Measurements from ENCODE around the gene ABCA13.
A peak's percentile ranks its signal among the peaks of the same experiment; 100 is the strongest.

The ABCA13 gene

DNA sequence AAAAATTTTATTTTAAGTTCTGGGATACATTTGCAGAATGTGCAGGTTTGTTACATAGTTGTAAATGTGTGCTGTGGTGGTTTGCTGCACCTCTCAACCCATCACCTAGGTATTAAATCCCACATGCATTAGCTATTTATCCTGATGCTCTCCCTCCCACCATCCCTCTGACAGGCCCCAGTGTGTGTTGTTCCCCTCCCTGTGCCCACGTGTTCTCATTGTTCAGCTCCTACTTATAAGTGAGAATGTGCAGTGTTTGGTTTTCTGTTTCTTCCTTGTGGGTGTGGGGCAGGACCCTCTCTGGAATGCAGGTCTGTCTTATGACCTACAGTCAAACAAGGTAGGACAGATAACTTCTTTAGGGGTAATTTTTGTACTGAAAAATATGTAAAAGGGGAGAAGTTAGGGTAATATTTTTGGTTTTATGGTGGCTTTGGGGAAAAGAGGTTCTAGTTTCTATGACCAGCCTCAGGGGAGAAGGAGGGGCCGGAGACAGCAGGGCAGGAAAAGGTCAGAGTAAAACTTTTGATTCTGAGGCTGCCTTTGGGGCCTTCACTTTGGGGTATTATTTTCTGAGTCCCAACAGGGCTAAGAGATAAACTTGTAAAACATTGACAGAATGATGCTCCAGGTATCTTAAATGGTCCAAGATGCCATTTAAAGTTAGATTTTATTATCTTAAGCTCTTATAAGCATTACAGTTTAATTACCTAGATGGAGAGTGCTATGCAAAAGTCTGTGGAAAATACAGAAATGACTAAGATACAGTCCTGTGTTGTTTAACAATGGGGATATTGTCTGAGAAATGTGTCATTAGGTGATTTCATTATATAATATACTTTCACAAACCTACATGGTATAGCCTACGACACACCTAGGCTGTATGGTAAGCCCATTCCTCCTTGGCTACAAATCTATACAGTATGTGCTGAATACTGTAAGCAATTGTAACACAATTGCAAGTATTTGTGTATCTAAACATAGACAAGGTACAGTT is 354.8 kb downstream of the ABCA13 start:
- no peak for DNase-seq

DNA sequence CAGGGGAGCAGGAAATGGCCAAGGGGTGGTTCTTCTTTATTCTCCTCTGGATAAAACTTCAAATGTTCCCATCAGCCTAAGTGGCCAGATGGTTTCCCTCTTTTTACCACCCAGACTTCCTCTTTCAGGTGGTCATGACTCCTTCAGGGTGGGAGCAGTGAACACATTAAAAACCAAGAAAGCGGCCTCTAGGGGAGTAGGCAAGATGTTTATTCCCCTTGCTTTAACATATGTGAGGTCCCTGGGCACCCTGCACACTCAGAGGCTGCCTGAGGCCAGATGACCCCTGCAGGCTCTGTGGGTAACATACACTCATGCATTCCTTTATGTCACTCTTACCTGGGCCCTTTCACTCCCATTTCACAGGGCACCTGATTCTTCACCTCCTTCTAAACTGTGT is 357.4 kb downstream of the ABCA13 start:
- DNase-seq, result no peak

DNA sequence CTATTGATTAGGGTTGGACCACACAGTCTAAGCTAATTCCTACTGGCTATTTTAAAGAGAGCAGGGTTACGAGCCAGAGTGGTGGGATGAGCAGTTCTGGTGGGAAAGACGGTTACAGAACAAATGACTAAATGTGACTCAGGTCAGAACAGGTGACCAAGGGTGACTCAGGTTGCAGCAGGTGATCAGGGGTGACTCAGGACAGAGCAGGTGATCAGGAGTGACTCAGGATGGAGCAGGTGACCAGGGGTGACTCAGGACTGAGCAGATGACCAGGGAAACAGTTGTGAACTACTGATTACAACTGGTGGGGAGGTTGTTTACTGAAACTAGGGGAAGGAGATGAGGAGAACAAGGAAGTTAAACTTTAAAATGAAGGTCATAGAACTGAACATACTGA is 366.3 kb downstream of the ABCA13 start:
- DNase-seq, result no peak

DNA sequence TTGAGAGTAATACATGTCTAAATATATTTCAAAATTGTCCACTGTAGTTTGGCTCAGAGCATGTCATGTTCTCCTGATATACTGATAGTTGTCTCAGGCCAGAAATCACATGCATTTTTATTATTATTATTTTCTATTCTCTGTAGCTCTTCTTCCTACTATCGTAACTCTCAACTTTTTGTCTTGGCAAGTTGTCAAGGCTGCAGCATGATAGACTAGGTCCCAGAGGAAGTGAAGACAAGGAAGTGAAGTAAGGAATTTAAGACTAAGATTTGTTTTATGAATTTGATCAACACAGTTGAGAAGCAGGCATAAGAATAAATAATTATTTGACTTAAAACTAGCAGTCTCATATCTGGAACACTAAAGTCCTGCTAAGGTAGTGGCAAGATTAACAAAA is 369.5 kb downstream of the ABCA13 start:
- no peak for DNase-seq

DNA sequence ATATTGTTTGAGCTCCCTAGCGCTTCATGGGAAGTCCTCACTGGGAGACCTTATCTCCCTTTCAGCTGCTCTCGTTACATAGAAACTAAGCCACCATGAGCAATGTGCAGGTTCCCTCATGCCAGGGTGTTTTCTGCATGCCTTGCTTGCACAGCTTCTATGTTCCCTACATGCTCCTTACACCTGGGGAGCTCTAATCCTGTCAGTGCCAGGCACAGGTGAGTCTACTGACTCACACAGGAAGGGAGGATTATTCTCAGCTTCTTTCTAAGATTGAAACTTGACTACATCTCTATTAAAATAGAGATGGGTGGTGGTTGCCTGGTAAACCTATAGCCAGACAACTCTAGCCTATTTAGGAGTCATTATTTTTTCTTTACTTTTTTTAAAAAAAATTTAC is 377.4 kb downstream of the ABCA13 start:
- DNase-seq, result no peak

DNA sequence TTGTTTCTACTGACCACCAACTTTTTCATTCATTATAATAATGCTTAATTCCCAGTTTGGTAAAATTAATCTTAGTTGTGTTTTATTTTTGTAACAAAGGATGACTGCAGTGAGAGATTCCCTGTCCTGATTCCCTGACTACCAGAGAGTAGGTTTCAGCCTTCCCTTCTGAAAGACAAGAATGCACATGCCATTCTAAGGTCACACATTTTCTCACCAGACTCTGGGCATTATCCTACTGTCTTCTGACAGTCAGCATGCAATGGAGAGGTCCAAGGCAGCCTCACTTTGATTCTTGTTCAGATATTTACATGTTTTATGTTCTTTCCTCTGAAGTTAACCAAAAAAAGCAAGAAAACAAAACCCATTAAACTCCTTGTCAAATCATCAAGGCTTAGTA is 380.4 kb downstream of the ABCA13 start:
- no peak for DNase-seq

DNA sequence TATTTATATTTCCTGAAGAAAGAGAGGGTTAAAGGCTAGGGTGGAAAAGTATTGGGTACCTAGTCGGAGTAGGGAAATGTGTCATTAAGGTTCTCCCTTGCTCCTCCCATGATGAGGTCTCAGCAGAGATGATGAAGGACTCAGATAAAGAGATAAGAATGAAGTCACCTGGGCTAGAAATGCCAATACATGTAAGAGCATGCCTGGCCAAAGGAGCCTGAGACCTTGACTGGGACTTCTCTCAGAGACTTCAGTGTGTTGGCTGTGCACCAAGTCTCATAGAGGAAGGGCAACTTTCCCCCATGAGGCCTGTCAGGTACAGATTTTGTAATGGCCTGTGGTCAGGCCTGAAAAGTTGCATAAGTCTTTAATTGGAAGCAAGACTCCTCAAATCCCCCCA is 392.1 kb downstream of the ABCA13 start:
- DNase-seq, result no peak

DNA sequence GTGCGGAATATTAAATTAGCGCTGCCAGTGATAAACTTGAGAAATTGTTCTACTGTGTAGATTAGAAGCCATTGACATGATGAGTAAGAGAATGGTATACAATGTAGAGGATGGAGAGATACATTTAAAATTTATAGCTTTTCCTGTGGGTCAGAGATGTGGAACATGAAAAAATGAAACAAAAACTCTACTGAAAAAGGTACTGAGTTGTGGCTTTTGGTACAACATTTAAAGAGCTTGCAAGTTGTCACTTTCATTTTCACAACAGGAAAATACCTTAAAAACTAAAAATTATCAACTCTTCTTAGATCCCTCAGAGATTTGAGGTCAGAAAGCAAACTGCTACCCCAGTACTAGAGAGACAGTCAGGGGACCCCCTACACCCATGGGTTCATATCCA is 404.3 kb downstream of the ABCA13 start:
- no peak for DNase-seq

DNA sequence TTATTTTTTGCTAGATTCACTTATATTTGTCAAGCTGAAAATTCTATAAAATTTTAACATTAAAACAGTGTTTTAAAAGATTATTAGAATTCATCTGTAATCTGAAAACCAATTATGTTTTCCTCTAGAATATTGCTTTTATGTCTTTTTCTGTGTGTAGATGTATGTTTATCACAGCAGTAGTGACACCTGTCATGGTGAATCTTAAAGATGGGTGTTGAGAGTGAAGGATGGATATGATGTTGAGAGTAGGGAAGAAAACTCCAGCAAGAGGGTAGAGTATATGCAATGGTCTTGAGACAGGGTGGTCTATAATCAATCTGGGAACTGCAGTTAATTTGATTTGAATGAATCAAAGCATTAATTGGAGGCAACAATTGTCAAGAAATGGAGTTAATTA is 416.2 kb downstream of the ABCA13 start:
- DNase-seq, result no peak

DNA sequence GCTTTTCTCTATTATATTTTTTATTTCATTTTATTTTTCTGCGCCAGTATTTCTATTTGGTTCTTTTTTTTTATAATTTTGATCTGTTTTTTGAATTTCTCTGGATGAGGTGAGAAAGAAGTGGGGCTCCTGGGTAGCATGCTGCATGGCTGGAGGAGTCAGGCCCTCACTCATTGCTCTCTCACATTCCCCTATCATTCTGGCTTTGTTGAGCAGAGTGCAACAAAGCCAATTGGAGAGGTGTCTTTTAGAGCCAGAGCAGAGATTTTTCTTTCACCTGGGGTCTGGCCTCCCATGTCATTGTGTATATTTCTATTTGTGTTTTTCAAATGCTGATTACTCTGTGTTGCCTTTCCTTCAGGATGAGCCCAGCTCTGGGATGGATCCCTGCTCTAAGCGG is 423.1 kb downstream of the ABCA13 start:
- DNase-seq, result no peak

DNA sequence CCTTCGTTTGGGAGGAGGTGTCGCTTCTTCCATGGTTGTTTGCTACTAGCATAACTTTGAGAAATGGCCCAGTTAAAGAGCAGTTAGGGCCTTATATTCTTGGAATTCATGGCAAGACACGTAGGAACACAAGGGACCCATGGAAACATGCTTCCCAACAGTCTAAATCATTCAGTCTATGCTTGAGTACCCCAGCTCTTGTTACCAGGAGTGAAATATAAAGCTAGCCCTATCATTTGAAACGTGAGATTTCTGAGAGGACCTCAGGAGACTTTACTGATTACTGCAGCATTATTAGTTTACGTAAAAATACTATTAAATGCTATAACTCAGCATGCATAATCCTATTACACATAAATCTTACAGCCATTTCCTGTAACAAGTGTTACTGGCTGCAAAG is 424.5 kb downstream of the ABCA13 start:
- DNase-seq, result no peak

DNA sequence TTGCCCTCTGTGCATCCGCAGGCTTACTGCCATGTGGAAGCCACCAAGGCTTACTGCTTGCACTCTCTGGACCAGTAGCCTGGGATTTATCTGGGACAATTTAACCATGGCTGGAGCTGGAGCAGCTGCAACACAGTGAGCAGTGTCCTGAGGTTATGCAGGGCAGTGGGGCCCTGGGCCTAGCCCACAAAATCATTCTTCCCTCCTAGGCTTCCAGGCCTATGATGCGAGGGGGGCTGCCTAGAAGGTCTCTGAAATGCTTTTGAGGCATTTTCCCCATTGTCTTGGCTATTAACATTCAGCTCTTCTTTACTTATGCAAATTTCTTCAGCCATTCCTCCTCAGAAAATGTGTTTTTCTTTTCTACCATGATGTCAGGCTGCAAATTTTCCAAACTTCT is 439.4 kb downstream of the ABCA13 start:
- no peak for DNase-seq

DNA sequence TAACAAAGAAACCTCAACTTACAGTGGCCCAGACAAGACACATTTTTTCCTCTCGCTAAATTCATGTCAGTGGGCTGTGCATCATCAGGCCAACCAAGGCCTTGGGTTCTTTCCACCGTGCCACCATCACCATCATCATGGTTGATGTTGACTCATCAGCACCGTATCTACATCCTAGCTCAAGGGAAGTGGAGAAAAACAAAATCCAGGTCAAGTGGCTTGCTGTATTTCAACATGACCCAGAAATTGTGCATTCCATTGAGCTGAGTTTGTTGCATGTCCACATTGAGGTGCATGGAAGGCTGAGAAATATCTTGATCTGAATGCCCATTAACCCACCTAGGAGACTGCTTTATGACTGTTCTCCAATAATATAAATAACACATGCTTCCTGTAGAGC is 440.7 kb downstream of the ABCA13 start:
- DNase-seq, result no peak

DNA sequence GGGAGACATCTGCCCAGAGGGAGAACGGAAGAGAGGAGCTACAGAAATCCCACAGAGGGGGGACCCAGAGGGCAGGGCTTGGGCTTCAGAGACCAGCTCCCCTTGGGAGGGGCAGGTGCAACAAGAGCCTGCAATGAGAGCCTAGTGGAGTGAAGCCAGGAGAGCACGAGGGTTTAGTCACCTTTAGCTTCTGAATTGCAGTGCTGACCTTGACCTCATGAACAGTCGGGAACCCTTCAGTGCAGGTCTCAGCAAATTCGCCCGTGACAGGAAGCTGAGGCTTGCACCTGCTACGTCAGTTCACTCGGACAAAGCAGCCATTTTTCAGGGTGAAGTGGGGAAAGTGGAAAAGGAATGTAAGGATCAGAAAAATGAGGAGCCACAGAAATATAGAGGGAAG is 446.2 kb downstream of the ABCA13 start:
- no peak for DNase-seq

DNA sequence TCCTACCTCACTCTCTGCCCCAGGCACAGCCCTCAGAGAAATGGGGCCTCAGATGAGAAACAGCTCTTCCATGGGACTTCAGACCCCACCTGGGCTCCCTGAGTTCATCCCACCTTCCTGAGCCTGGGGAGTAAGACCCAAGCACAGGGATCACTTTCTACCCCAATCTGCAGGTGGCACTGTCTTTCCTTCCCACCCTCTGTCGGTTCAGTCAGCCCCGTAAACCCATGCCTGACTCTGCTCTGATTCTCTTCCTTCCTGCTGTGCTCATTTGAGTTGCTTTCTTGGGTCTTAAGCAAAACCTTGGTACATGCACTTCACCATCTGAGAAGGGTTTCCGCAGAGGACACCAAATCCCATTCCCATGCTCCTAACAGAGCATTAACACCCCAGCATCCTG is 446.7 kb downstream of the ABCA13 start:
- DNase-seq, result no peak

DNA sequence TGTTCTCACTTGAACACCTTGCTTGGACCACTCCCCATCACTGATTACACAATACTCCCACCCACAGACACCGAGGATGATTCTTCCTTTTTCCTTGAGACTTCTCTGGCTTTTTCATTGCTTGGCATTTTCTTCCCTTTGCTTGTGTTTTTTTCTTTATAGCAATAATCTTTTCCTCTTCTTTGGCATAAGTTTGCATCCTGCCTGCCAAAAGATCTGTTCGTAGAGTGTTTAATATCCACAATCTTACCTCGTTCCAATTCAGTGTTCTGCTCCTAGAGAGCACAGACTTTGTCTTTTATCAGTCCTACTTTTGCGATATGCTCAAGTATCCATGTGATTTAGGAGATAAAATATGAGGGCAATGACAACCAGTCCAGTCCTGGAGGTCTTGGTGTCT is 449.8 kb downstream of the ABCA13 start:
- DNase-seq, result no peak

DNA sequence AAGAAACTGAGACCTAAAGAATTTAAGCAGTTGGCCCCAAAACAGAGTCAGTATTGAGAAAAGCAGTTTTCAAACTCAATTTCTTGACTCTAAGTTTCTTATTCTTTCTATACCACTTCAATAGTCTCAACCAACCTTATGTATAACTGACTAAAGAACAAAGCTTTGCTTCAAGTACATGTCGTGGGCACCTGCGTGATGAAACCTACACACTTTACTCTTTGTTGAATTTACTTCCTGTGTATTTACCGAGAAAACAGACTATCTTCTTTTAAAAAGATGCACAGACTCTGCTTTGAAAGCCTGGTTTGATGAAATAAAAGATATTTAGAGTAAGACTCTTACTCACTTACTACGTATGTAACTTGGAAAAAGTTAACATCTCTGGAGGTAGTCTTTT is 455.9 kb downstream of the ABCA13 start:
- DNase-seq, result no peak

DNA sequence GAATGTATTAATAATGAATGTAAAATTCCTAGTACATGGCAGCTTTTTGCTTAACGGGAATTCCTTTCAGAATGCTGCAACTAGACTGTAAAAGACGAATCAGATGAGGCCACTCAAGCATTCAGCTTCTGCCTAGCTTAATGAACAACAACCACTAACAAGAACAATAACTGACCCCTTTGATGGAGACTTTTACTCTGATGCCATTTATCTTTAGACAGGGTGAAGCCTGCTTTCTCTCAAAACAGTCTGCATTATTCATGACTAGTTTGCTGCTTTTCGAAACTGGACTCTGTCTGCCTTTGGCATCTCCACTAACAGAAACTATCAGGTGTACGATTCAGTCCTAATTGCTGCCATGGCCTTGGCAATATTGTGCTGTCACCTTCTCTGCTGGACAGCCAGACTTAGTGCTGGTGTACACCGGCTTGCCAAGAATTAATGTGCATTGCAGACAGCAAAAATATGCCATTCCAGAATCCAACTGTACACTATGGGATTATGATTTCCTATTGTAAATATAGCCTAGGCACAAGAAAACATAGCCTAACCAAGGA is 457.6 kb downstream of the ABCA13 start:
- no peak for DNase-seq

DNA sequence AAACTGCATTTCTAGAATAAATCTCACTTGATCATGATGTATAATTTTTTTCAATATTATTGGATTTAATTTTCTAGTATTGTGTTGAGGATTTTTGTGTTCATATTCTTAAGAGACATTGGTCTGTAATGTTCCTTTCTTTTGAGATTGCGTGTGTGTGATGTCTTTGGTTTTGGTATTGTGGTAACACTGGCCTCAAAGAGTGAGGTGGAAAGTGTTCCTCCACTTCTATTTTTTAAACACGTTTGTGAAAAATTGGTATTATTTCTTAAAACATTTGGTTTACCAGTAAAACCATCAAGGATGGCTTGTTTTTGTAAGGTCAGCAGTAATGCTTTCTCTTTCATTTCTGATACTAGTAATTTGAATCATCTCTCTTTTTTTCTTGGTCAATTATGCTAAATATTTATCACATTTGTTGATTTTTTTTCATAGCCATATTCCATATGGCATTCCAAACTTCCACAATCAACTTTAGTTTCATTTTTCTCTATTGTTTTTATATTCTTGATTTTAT is 462.9 kb downstream of the ABCA13 start:
- no peak for DNase-seq

DNA sequence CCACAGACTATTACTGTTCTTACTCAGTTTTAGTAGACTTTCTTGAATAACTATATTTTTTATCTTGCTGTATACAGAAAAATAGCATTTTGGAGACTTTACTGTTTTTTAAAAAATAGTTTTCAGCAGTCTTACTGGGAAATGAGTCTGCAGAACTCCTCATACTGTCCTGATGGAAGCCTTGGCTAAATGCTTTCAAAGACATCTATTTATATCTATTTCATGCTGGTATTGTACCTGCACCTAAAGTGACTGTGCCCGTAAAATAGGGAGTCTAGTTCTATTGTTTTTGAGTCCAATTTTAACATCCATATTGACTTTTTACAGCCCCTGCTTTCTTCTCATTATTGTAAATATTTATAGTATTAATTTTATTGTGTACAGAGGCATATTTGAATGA is 464.5 kb downstream of the ABCA13 start:
- DNase-seq, result no peak

DNA sequence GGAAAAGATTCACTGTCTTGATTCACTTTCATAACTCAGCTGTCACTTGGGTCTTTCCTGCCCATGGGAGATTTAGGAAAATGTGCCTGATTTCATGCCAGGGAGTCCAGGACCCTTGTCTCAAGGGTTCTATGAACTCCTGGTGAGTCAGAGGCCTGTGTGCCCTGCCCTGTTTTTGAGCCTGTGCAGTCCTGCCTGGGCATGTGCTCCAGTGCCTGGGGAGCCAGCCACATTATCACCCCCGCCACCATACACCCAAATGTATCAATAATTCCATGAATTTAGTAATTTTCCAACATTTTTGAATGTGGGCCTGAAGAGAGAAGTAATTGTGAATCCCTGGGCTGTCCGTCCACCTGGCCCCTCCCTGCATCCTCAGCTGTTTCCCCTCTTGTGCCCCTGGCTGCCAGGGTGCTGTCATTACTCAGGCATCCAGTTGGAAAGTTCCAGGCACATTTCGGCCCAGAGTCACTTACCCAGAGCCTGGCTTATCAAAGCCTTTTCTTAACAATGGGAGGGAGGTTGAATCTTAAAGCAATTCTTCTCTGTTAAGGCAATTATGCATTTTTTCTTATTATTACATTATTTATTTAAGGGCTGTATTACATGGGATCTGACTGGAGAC is 465.2 kb downstream of the ABCA13 start:
- DNase-seq, result no peak

DNA sequence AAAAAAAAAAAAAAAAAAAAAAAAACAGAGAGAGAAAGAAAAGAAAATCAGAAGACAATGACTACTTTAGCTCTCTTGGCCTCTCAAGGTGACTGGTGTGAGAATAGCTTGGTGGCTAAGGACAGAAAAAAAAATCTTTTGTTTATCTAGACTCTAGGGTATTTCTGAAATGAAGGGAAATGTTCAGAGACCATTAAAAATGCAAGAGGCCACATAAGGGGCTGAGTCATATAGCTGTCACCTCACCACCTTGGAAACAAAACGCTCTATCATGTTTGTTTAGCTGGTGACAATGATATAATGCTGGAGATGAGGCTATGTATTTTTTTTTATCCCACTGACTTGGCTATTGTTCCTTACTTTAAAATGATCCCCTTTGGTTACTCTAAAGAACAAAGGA is 466.1 kb downstream of the ABCA13 start:
- peak; percentile 44 for DNase-seq

DNA sequence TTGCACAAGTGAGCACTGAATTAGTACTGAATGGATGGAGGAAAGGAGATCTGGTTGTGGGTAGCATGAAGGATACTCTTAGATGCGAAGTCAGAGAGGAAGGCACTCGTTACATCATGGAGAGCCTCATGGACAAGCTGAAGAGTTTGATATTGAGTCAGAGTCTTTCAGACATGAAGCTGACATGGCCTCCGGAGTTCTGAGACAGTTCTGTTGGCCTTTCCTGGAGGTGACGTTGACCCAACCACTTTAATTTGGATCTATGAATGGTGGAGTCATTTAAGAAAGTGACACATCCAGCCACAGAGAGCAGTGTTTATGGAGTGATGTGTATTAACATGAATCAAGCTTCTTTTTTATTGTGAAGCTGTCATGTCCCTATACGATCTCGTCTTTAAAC is 466.8 kb downstream of the ABCA13 start:
- DNase-seq, result no peak

DNA sequence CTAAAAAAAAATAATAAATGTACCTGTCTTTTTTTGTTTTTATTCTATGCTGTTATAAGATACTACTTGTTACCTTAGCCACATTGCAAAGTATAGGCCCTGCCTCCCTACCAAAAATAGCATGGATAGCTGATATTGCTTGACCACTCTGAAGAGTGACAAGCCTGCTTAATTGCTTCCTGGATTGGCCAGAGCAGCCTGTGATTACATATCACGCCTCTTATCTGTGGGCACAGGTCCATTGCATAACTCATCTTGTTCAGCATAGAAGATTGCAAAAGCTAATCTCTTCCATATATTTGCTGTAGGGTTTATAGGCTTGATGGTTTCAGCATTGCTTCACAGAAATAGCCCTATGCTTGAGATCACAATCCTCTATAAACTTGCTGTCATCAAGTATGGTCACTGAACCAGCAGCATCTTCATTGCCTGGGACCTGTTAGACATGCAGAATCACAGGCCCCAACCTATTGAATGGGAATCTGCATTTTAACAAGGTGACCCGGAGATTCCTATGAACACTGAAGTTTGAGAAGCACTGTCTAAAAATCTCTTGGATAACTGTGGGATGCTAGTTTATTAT is 472.3 kb downstream of the ABCA13 start:
- DNase-seq, result no peak

All from NCI-H1092 (cell line).